NCI-H82 (cell line): Measurements from ENCODE around the gene DHX38.

Experiments used
- DNase-seq: peaks from one replicate; lab custom pipeline; 2025; lab: John Stamatoyannopoulos, UW

DHX38 gene

DNA sequence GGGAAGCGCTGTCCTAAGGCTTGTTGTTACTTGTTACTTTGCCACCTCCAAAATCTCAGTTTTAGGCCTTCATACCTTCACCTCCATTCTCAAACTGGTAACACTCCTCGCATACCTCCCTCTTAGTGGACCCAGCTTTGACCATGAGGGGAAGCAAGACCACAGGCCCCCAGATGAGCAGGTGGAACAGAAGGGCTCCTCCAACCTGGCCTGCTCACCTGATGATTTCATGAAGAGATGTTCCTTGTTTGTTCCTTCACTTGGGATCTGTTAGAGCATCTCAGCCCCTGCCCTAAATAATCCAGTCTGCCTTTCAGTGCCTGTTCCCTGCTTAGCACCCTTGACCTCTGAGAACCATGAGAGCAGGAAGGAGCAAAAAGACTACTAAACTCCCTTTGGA, 28.7 kb downstream of the DHX38 start:
- no peak for DNase-seq

- no peak for DNase-seq
Measured at GRCh38 chr16:72122916-72123315, 29.3 kb downstream of the DHX38 start.

GRCh38 chr16:72123426-72123825, 29.8 kb downstream of the DHX38 start:
- no peak for DNase-seq

DNA sequence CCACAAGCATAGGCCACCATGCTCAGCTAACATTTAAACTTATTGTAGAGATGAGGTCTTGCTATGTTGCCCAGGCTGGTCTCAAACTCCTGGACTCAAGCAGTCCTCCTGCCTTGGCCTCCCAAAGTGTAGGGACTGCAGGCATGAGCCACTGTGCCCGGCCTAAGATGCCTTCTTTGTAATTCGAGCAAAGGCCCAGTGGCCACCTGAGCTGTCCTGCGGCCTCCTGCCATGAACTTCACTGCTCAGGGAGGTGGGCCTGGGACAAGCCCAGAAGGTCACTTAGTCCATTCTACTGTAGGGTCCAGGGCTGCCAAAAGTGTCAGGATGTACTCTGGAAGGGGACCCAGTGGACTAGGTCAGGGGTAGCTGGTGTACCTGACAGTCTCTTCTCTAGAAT, 30.5 kb downstream of the DHX38 start:
- no peak for DNase-seq

DNA sequence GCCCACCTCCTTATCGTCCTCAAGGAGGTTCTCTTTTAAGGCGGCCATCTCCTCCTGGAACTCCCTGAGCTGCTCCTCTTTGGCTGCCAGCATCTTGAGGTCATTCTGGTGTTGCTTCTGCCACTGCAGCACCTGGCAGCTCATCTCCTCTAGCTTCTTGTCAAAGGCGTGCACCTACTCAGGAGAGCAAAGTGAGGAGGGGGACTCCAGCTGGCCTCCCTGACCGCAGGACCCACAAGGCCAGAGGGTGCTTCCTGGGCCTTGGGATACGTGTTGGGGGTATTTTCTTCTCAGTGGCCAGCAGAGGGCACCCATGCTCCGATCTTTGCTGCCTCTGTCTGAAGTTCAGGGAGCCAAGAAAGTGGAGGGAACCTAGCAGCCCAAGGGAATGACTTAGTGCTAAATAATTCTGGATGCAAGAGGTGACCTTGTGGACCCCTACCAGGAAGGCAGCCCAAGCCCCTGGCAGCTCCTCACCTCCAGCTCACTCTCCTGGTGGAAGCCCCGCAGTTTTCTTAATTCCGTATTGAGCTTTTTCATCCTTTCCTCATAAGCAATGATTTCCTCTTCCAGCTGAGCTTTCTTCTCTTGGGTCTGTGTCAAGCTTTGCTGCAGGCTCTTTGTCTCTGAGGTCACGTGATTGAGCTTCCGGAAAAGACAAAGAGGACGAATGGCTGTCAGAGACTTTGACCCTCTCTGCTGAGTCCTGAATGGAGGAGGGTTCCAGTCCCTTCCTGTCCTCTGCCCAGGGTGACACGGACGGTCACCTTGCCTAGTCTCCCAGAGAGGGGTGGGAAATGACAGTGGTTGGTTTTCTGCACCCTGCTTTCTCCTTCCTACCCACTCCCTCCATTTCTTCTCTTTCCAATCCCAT, 31.4 kb downstream of the DHX38 start:
- peak; percentile 75 for DNase-seq

GRCh38 chr16:72125635-72126428, 32.2 kb downstream of the DHX38 start:
- DNase-seq, result no peak

DNA sequence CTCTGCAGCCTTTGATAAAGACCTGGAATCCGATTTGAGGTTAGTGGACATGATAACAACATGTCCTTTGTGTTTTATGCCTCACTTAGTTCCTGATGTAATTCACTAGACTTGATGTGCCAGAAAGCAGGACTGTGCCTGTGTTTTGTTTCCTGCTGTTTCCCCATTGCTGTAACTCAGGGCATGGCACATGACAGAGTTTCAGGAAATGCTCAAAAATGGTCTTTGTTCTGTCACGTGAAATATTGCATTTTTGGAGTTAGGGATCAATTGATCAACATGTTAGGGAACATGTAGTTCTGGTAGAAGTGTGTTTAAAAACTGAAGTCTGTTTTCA, 32.8 kb downstream of the DHX38 start:
- DNase-seq, result no peak

DNA sequence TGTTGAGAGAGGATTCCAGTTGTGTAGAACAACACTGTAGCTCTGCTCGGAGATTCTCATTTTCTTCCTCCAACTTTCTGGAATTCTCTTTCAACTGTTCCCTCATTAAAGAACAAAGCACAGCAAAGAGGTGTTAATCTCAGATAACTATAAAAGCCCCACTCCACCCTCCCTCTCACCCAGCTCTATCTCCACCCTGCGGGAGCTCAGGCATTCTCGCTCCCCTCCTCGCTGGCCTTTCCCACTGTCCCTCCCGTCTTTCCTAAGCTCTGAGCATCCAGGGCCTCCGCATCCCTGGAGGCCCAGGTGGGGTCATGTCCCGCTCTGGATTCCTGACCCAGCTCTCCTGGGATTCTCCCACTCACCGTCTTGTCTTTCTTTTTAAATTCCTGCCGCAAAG, 35.1 kb downstream of the DHX38 start:
- DNase-seq, result no peak

DNA sequence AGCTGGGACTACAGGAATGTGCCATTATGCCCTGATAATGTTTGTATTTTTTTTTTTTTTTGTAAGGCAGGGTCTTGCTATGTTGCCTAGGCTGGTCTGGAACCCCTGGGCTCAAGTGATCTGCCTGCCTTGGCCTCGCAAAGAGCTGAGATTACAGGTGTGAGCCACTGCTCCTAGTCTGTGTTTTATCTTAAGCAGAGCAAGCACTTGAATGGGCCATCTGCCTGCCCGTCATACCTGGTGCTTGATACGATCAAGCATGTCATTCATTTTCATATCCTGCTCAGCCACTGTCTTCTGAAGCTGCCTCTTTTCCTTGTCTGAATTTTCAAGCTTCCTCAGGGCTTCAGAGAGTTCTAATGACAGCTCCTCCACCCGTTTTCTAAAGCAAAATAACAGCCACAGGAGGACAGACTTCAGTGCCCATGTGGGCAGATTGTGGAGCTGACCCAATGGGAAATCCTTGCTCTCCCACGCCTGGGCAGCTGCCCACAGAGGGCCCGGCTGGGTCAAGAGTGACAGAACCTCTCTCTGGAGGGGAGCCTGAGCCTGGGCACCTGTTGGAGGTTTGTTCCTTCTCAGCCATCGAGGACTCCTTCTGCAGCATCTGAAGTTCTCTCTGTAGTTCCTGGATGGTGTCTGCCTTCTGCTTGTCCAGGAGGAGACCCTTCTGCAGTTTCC, 36.5 kb downstream of the DHX38 start:
- no peak for DNase-seq

DNA sequence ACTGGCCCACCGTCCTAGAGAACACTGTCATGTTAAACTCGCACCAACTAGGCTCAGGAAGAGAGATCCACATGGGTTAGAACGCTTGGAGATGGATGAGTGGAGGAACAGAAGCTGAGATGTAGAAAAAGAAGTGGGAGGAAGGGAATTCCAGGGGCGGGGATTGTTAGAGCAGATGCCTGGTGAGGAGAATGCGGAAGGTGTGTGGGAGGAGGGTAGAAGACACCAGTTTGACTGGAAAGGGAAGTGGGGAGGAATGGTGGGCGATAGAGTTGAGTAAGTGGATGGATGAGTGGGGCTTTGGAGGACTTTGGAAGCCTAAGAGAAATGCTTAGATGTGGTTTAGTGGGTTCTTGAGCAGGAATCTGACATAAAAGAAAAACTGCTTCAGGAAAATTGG, 37.4 kb downstream of the DHX38 start:
- no peak for DNase-seq

GRCh38 chr16:72132726-72133125, 39.1 kb downstream of the DHX38 start:
- DNase-seq, result no peak

GRCh38 chr16:72134507-72134906, 40.9 kb downstream of the DHX38 start:
- DNase-seq, result no peak

GRCh38 chr16:72137380-72138063, 43.9 kb downstream of the DHX38 start:
- no peak for DNase-seq

DNA sequence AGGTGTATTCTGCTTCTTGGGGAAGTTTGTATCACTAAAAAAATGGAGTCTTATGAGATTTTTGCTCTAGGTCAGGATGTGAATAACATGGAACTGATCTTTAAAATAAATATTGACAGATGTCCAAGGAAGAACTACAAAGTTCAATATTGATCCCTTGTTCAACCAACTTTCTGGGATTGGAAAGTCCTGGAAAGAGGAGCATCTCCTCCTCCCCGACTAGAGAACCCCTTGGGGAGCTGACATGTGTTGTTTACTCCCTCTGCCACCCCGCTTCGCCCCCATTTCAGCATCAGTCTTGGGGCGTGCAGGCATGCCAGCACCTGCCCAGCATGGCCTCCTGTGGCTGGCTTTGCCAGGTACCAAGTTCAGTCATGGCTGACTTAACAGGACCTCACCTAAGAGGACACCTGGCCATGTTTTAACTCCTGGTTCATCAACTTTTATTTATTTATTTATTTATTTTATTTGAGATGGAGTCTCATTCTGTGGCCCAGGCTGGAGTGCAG, 44.5 kb downstream of the DHX38 start:
- DNase-seq, result no peak

DNA sequence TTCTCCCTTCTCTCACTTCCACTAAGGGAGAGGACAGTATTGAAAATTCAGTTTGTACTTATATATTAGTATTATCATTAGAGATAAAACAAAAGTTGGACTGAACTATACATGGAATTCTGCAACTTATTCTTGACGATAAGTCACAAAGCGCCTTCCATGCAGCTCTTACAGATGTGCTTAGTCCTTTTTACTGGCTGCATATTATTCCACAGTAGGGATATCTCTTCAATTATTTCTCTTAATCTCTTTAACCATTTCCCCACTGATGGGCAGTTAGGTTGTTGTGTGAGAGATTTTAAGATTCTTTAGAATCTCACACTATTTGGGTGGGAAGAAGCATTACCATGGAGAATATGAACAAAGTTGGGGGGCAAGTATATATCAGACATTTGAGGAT, 46.3 kb downstream of the DHX38 start:
- no peak for DNase-seq

DNA sequence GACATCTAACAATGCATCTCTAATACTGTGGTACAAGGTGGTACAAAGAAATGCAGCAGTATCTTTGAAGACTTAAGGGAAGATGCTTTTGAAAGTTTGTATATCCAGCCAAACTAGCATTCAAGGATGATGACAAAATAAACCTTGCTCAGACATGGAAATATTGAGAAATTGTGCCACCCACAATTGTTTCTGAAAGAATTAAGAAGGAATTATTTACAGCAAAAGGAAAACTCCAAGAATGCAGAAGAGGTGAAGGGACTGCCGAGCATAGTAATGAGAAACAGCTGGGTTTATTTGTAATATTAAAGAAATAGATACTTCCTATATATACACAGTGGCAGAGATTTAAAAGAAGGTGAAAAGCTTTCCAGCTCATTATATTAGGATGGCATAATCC, 48.8 kb downstream of the DHX38 start:
- no peak for DNase-seq

- peak; percentile 6 for DNase-seq
Measured at GRCh38 chr16:72149676-72150464, 56.2 kb downstream of the DHX38 start.

DNA sequence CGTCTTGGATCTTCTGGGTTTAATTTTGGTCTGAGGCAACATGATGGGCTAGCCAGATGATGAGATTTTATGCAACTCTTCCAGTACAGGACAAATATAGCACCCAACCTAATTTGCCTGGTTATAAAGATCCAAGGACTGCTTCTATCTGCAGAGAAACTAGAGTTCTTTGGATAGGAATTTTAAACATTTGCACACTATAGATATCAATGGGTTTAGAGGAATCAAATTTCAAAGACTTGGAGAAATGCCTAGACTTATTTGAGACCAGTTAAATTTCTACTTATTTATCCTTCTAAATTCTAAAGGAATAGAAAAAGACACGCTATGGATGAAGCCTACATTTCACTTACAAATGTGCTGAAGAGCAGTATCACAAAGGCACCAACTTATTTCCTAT, 65.7 kb downstream of the DHX38 start:
- DNase-seq, result no peak

GRCh38 chr16:72159801-72160200, 66.2 kb downstream of the DHX38 start:
- peak; percentile 17 for DNase-seq

DNA sequence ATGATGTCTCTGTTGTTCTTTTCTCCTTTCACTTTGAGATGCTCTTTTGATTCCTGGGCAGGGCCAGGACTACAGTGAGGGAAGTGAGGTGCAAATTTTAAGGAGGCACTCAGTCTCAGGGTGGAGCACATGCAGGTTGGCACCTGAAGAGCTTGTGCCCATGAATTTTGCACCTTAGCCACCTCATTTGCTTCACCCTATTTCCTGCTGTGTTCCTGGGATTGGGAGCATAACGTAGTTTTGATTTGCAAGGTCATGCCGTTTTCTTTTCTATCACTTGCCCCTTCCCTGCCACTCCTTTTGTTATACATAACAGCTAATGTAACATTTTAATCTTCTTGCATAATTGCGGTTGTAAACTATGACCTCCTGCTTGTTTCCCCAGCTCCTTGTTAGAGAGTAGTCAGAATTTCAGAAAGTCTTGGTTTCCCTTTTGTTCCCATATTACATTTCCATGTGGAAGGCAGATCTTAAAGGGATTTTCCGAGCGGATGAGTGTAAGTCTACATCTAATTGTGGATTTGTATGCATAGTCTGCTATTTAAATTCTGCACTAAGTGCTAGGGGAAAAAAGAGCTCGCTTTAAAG, 68.6 kb downstream of the DHX38 start:
- DNase-seq, result no peak
